Liver (tissue), 9 donors: Measurements from ENCODE around the gene FREM1. TPM values are rescaled to one million over a fixed set of nuclear protein-coding genes. Genes with fewer than 3 reads are reported as not detected.

Source experiments
- DNase-seq: peaks from one replicate; pipeline ENCODE4 v3.0.0-alpha.2; 2017; ENCODE audit warnings: low spot score
- H3K27ac ChIP-seq, 2 donors: one replicate each; pipeline ENCODE4 v1.7.0; 2013; ENCODE audit warnings: inconsistent platforms in 2 of 2, low read length in 2 of 2, control low read depth in 1 of 2, low read depth in 1 of 2, mild to moderate bottlenecking in 1 of 2
- H3K27me3 ChIP-seq, 4 donors: one replicate each; pipeline versions ENCODE4 v1.6.1 to v1.7.0; 2013; ENCODE audit warnings: low read length in 3 of 4, inconsistent platforms in 1 of 4, mild to moderate bottlenecking in 1 of 4, moderate library complexity in 1 of 4; ENCODE audit not compliant: control insufficient read depth in 4 of 4, insufficient read depth in 4 of 4
- H3K36me3 ChIP-seq, 4 donors: one replicate each; pipeline versions ENCODE4 v1.6.1 to v1.7.0; 2013; ENCODE audit warnings: low read length in 3 of 4, mild to moderate bottlenecking in 3 of 4, low read depth in 1 of 4, moderate library complexity in 1 of 4; ENCODE audit not compliant: control insufficient read depth in 4 of 4, insufficient read depth in 3 of 4
- H3K4me1 ChIP-seq, 4 donors: one replicate each; pipeline versions ENCODE4 v1.6.1 to v1.7.0; 2013; ENCODE audit warnings: low read length in 3 of 4, mild to moderate bottlenecking in 3 of 4, moderate library complexity in 1 of 4; ENCODE audit not compliant: control insufficient read depth in 4 of 4, insufficient read depth in 4 of 4
- H3K4me3 ChIP-seq, 3 donors: one replicate each; pipeline versions ENCODE4 v1.6.1 to v1.7.0; 2013; ENCODE audit warnings: low read length in 3 of 3, control low read depth in 1 of 3, low read depth in 1 of 3, mild to moderate bottlenecking in 1 of 3
- H3K9ac ChIP-seq, 2 donors: one replicate each; pipeline ENCODE4 v1.7.0; 2013; ENCODE audit warnings: low read length in 2 of 2, mild to moderate bottlenecking in 2 of 2, moderate library complexity in 2 of 2, control low read depth in 1 of 2, low read depth in 1 of 2
- H3K9me3 ChIP-seq, 4 donors: one replicate each; pipeline versions ENCODE4 v1.6.1 to v1.7.0; 2013; ENCODE audit warnings: low read length in 3 of 4; ENCODE audit not compliant: control insufficient read depth in 4 of 4
- ATF3 ChIP-seq: IDR thresholded peaks from 2 replicates; pipeline ENCODE4 v1.6.1; 2016; ENCODE audit warnings: antibody characterized with exemption
- CTCF ChIP-seq: fragments of 150-350 bp; IDR thresholded peaks from 2 replicates; pipeline ENCODE4 v1.5.1; 2017; ENCODE audit warnings: improper control_type of control experiment, low read depth, low read length; ENCODE audit not compliant: missing input control
- EGR1 ChIP-seq, 2 donors: IDR thresholded peaks; 2 replicates each; pipeline ENCODE4 v1.6.1; 2016 to 2018; ENCODE audit warnings: antibody characterized with exemption in 2 of 2, low read depth in 2 of 2
- FOXA1 ChIP-seq: IDR thresholded peaks from 2 replicates; pipeline ENCODE4 v1.6.1; 2016; ENCODE audit warnings: antibody characterized with exemption
- FOXA2 ChIP-seq: IDR thresholded peaks from 2 replicates; pipeline ENCODE4 v1.6.1; 2016; ENCODE audit warnings: antibody characterized with exemption
- GABPA ChIP-seq, 2 donors: IDR thresholded peaks in 1 of 2; conservative IDR thresholded peaks in 1 of 2; 2 replicates each; pipeline ENCODE4 v1.6.1; 2016; ENCODE audit warnings: antibody characterized with exemption in 2 of 2, mild to moderate bottlenecking in 1 of 2, moderate library complexity in 1 of 2
- HNF4A ChIP-seq, 2 donors: conservative IDR thresholded peaks; 2 replicates each; pipeline ENCODE4 v1.6.1; 2016; ENCODE audit warnings: antibody characterized with exemption in 2 of 2, mild to moderate bottlenecking in 2 of 2
- HNF4G ChIP-seq: IDR thresholded peaks from 2 replicates; pipeline ENCODE4 v1.6.1; 2016; ENCODE audit warnings: antibody characterized with exemption
- JUND ChIP-seq, 2 donors: IDR thresholded peaks; 2 replicates each; pipeline ENCODE4 v1.6.1; 2016; ENCODE audit warnings: antibody characterized with exemption in 2 of 2
- MAX ChIP-seq: IDR thresholded peaks from 2 replicates; pipeline ENCODE4 v1.6.1; 2016; ENCODE audit warnings: antibody characterized with exemption
- NR2F2 ChIP-seq: IDR thresholded peaks from 2 replicates; pipeline ENCODE4 v1.6.1; 2016; ENCODE audit warnings: antibody characterized with exemption
- RAD21 ChIP-seq, 2 donors: IDR thresholded peaks; 2 replicates each; pipeline ENCODE4 v1.6.1; 2016; ENCODE audit warnings: antibody characterized with exemption in 2 of 2, mild to moderate bottlenecking in 2 of 2
- REST ChIP-seq: IDR thresholded peaks from 2 replicates; pipeline ENCODE4 v1.6.1; 2016; ENCODE audit warnings: antibody characterized with exemption, mild to moderate bottlenecking
- RXRA ChIP-seq, 2 donors: IDR thresholded peaks; 2 replicates each; pipeline ENCODE4 v1.6.1; 2017 to 2018; ENCODE audit warnings: antibody characterized with exemption in 2 of 2, mild to moderate bottlenecking in 1 of 2
- SP1 ChIP-seq: IDR thresholded peaks from 2 replicates; pipeline ENCODE4 v1.6.1; 2018; ENCODE audit warnings: antibody characterized with exemption, mild to moderate bottlenecking
- TAF1 ChIP-seq: conservative IDR thresholded peaks from 2 replicates; pipeline ENCODE4 v1.6.1; 2016; ENCODE audit warnings: antibody characterized with exemption, mild to moderate bottlenecking
- YY1 ChIP-seq: IDR thresholded peaks from 2 replicates; pipeline ENCODE4 v1.6.1; 2016; ENCODE audit warnings: antibody characterized with exemption, mild to moderate bottlenecking
- ZBTB33 ChIP-seq: IDR thresholded peaks from 2 replicates; pipeline ENCODE4 v1.6.1; 2016; ENCODE audit warnings: antibody characterized with exemption
- WGBS: extraction: QIAGEN DNeasy Blood & Tissue Kit; methylation state at CpG from one replicate; pipeline ENCODE4 v1.1.7; 2013; 5-methylcytosine and 5-hydroxymethylcytosine counted together
- polyA plus RNA-seq, 2 donors: library from polyadenylated mRNA; stranded (reverse) in 1 of 2; unstranded in 1 of 2; fragments of 200-250 nt in 1 of 2; fragments of >200 nt in 1 of 2; fragmentation: Nextera tagmentation in 1 of 2; extraction: Ambion mirVana in 1 of 2; gene quantifications; one replicate each; pipeline versions ENCODE4 v1.2.1 to v1.2.3, GENCODE V29; 2013 to 2015
- total RNA-seq, 2 donors: library from RNA; depleted of rRNA; stranded (reverse); fragments of >200 nt; gene quantifications; one replicate each; pipeline ENCODE4 v1.2.3, GENCODE V29; 2014
- donor health status: healthy.
- donor health status: healthy.
- donor health status: healthy.
- donor health status: healthy.
- donor health status: healthy.

Gene FREM1
- total and polyA plus RNA-seq, 4 donors = 0.39 to 4.7 (median 1.1) TPM

- WGBS = 84% methylated on average over 2 of the region's 2 CpGs
- no peak for DNase-seq
- H3K36me3 ChIP-seq = no peaks in the 10 kb centered on the region
Measured at GRCh38 chr9:14932641-14933040, 22.4 kb upstream of the FREM1 start.

GRCh38 chr9:14932231-14932630 lies 22.0 kb upstream of the FREM1 start:
- Histone ChIP-seq H3K4me3 (no peak overlapping the region), H3K9me3 (no peaks in the 10 kb centered on the region), H3K27ac (no peak overlapping the region), H3K9ac (no peak overlapping the region), H3K36me3 (no peaks in the 10 kb centered on the region), H3K27me3 (no peaks in the 10 kb centered on the region), H3K4me1 (no peaks in the 10 kb centered on the region)
- no peak for DNase-seq
- TF ChIP-seq CTCF = no peak
- TF ChIP-seq NR2F2 = no peak
- no peak for TF ChIP-seq JUND (IDR thresholded peaks at IDR 0.05)
- no peak for TF ChIP-seq FOXA2
- TF ChIP-seq RXRA (IDR thresholded peaks at IDR 0.05) = no peak
- TF ChIP-seq HNF4A (conservative IDR thresholded peaks at IDR 0.05) = no peak
- TF ChIP-seq REST = no peak
- no peak for TF ChIP-seq HNF4G
- TF ChIP-seq RAD21 (IDR thresholded peaks at IDR 0.05) = no peak
- TF ChIP-seq ATF3 = no peak

More at GRCh38 chr9:14932641-14933040, 22.4 kb upstream of the FREM1 start:
- TF ChIP-seq HNF4A (conservative IDR thresholded peaks at IDR 0.05) (no peak), HNF4G (no peak), FOXA2 (no peak), RAD21 (IDR thresholded peaks at IDR 0.05) (no peak), SP1 (no peak), EGR1 (IDR thresholded peaks at IDR 0.05; ENCODE audit: low read depth in 2 of 2) (no peak), GABPA (IDR thresholded peaks at IDR 0.05 in 1 of 2, conservative IDR thresholded peaks at IDR 0.05 in 1 of 2) (no peak), JUND (IDR thresholded peaks at IDR 0.05) (no peak), YY1 (no peak), ZBTB33 (no peak), FOXA1 (no peak), NR2F2 (no peak), MAX (no peak), TAF1 (no peak), ATF3 (no peak), CTCF (no peak)
- no peaks in the 10 kb centered on the region for H3K4me1 ChIP-seq
- H3K27me3 ChIP-seq = no peaks in the 10 kb centered on the region
- no peaks in the 10 kb centered on the region for H3K9me3 ChIP-seq
- no peak overlapping the region for H3K9ac ChIP-seq
- no peak overlapping the region for H3K4me3 ChIP-seq
- H3K27ac ChIP-seq = no peak overlapping the region
